ENCODE data around the gene HOXA4.

HOXA4 gene

DNA sequence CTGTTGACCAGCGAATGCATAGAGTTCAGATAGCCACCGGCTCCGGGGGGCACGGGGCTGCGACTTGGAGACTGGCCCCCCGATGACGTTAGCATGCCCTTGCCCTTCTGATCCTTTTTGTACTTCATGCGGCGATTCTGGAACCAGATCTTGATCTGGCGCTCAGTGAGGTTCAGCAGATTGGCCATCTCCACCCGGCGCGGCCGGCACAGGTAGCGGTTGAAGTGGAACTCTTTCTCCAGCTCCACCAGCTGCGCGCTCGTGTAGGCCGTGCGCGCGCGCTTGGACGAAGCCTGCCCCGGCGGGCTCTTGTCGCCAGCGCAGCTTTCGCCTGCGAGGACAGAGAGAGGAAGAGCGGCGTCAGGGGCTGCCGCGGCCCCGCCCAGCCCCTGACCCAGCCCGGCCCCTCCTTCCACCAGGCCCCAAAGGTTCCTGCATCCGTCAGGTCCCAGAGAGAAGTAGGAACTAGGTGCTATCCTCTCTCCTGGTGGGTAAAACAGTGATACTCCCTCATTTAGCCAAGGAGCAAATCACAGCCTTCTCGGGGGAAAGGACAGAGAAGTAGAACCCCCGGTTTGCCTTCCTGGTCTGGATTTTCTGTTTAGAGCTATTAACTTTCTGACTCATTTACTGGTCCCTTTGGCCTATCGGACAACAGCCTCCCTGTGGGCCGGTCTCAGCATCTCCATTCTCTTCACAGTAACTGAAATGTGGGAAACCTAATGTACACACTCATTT, 22.0 kb downstream of the HOXA4 start:
- H3K27ac ChIP-seq, result no peak overlapping the region
- intact Hi-C loops (cut with DNase I; ENCODE audit: low total_unique reads), result no loop called here
- TF ChIP-seq, protein P1, sequence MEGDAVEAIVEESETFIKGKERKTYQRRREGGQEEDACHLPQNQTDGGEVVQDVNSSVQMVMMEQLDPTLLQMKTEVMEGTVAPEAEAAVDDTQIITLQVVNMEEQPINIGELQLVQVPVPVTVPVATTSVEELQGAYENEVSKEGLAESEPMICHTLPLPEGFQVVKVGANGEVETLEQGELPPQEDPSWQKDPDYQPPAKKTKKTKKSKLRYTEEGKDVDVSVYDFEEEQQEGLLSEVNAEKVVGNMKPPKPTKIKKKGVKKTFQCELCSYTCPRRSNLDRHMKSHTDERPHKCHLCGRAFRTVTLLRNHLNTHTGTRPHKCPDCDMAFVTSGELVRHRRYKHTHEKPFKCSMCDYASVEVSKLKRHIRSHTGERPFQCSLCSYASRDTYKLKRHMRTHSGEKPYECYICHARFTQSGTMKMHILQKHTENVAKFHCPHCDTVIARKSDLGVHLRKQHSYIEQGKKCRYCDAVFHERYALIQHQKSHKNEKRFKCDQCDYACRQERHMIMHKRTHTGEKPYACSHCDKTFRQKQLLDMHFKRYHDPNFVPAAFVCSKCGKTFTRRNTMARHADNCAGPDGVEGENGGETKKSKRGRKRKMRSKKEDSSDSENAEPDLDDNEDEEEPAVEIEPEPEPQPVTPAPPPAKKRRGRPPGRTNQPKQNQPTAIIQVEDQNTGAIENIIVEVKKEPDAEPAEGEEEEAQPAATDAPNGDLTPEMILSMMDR (IDR thresholded peaks at IDR 0.05), result no peak
- no peak for DNase-seq
- H3K9me3 ChIP-seq, result no peaks in the 10 kb centered on the region
- H3K4me3 ChIP-seq, result peak overlapping the region in 1 of 2 donors; percentile 19
- peaks cover 0 to 9% (median 0%) of the 10 kb centered on the region in 3 donors for H3K36me3 ChIP-seq
- peaks cover 5 to 50% (median 31%) of the 10 kb centered on the region in 4 donors for H3K4me1 ChIP-seq
- H3K27me3 ChIP-seq, result no peaks in the 10 kb centered on the region

DNA sequence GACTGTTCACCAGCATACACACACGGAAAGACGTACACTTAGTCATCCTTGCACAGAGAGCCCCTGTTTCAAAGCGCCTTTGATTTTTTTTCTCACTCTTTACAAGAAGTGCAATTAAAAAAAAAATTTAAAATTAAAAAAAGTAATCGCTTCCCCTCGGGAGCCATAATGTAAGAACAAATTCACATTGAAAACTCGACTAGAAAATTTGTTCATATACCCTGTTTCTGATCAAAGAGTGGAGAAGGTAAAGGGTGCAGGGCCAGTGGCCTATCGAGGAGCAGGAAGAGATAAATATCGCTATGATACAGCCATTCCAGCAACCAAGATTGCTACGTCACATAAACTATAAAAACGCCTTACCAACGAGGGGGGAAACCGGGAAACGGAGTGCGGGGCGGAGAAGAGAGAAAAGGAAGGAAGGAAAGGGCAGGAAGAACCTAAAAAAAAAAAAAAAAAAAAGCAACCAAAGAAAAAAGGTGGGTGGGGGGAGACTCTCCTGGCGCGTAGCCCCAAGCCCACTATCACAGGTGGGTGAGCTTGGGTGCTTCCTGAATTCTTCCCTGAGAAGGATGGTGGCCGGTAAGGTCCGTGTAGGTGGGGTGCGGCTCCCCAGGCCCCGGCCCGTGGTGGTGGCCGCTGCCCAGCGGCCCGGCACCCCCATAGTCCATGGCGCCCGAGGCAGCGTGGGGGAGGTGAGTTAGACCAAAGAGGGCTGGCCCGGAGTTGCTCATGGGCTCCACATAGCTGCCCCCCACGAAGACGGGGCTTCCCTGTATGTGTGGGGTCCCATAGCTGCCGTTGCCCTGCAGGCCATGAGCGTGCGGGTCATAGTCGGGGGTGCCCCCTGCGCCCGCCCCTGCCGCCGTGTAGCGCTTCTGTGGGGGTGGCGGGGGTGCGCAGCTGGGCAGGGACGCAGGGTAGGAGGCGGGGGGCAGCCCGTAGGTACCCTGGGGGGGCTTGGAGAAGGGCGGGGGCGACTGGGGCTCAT, 22.9 kb downstream of the HOXA4 start:
- Histone ChIP-seq H3K4me3 (peak overlapping the region in 1 of 2 donors; percentile 19), H3K27me3 (no peaks in the 10 kb centered on the region), H3K9me3 (no peaks in the 10 kb centered on the region), H3K36me3 (peaks cover 0 to 9% (median 0%) of the 10 kb centered on the region in 3 donors), H3K27ac (no peak overlapping the region), H3K4me1 (peaks cover 5 to 44% (median 25%) of the 10 kb centered on the region in 4 donors)
- DNase-seq, result no peak
- intact Hi-C loops (cut with DNase I; ENCODE audit: low total_unique reads), result no loop called here
- TF ChIP-seq, protein P1 (IDR thresholded peaks at IDR 0.05), result no peak

DNA sequence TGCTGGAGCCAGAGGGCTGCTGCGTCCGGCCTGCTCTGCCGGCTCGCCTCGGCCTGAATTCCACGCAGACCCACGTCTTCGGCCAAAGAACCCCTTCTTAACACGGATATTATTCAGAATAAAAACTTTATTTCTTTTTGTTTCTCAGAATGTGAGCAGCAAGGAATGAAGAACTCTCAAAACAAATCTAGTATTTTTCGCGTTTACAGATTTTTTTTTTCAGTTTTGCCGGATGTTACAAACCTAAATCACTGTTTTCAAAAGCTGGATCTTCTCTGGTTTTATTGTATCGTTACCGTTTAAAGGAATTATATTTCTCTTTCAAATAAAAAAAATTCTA, 23.7 kb downstream of the HOXA4 start:
- H3K36me3 ChIP-seq, result peaks cover 0 to 9% (median 0%) of the 10 kb centered on the region in 3 donors
- TF ChIP-seq, protein P1 (IDR thresholded peaks at IDR 0.05), result no peak
- H3K27ac ChIP-seq, result no peak overlapping the region
- peaks cover 5 to 36% (median 25%) of the 10 kb centered on the region in 4 donors for H3K4me1 ChIP-seq
- intact Hi-C loops (cut with DNase I; ENCODE audit: low total_unique reads), result no loop called here
- no peaks in the 10 kb centered on the region for H3K9me3 ChIP-seq
- H3K4me3 ChIP-seq, result peak overlapping the region in 1 of 2 donors; percentile 24
- DNase-seq, result no peak
- H3K27me3 ChIP-seq, result no peaks in the 10 kb centered on the region

DNA sequence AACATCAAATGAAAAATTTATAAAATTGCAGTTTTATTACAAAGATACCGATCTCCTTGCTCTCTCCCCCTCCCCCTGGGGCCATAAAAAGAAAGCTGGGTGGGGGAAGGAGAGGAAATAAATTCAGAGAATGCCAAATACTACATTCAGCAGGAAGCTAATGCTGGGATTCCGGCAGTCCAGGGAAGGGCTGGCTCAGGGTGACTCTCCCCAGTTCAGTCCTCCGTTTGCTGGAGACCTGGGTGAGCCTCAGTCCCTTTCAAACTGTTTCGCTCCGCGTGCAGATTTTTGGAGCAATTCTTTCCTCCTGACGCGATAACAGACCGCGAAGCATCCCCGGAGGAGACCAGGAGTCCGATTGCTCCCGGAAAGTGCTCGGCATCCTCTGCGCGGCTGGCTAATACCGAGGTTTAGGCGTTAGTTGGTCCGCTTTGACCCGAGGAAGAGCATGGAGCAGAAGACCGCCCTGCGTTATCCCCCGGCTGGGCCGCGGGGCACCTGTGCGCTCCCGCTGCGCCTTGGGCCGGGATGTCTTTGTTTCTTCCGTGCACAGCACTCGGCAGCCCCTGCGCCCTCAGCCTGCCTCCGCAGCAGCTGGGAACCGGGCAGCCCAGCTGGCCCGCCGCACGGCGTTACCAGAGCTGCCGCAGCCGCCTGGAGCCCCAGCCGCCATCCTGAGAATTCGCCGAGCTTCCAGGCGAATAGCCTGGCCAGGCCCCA, 24.2 kb downstream of the HOXA4 start:
- Histone ChIP-seq H3K27me3 (no peaks in the 10 kb centered on the region), H3K4me1 (peaks cover 5 to 33% (median 21%) of the 10 kb centered on the region in 4 donors), H3K9me3 (no peaks in the 10 kb centered on the region), H3K4me3 (peak overlapping the region in 1 of 2 donors; percentile 24), H3K36me3 (peaks cover 0 to 9% (median 0%) of the 10 kb centered on the region in 3 donors), H3K27ac (peak overlapping the region in 1 of 2 donors; percentile 11)
- DNase-seq, result no peak
- TF ChIP-seq, protein P1 (IDR thresholded peaks at IDR 0.05), result no peak
- intact Hi-C loops (cut with DNase I; ENCODE audit: low total_unique reads), result no loop called here

DNA sequence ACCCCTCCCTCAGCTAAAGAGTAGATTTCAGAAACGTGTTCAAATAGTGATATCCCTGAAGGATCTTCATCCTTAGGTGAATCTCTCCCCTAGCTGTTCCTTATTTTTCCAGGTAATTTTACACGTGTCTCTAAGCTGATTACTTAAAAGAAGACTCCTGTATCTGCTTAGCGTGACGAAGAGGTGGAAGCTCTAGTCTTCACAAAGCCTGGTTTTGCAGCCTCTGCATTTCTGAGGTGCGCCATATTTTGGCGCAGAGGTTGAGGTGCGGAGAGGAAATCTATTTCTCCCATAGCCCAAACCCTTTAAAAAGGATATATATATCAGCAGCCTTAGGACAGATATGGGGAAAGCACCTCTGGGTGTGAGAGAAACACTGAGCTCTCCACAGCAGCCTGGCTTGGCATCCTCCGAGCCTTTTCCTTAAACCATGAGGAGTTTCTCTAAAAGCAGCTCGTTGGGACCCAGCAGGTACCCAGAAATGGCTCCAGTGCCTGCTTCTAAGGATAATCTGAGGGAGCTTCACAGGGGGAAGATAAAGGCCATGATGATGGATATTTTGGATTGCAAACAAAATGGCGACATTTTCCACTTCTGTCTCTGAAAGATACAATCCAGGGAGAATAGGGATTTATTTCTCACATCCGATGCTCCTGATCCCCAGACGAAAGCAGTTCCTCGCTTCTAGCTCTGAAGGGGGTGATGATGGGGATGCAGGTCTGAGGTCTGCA, 25.1 kb downstream of the HOXA4 start:
- TF ChIP-seq, protein P1 (IDR thresholded peaks at IDR 0.05), result no peak
- peaks cover 0 to 25% (median 15%) of the 10 kb centered on the region in 4 donors for H3K4me1 ChIP-seq
- DNase-seq, result no peak
- no peak overlapping the region for H3K27ac ChIP-seq
- no peaks in the 10 kb centered on the region for H3K27me3 ChIP-seq
- no peaks in the 10 kb centered on the region for H3K9me3 ChIP-seq
- H3K4me3 ChIP-seq, result no peak overlapping the region
- H3K36me3 ChIP-seq, result peaks cover 0 to 9% (median 0%) of the 10 kb centered on the region in 3 donors
- intact Hi-C loops (cut with DNase I; ENCODE audit: low total_unique reads), result no loop called here
